GF-D8 (cell line): Measurements from ENCODE around the gene GTPBP10.
A peak's percentile ranks its signal among the peaks of the same experiment; 100 is the strongest.

Experiments used
- DNase-seq: peaks from one replicate; lab custom pipeline; 2025; lab: John Stamatoyannopoulos, UW

The GTPBP10 gene

GRCh38 chr7:90351987-90352386 is 5.5 kb downstream of the GTPBP10 start:
- DNase-seq = no peak

- DNase-seq = no peak
Observed at GRCh38 chr7:90383422-90383821, 36.9 kb downstream of the GTPBP10 start.

- DNase-seq = no peak
Observed at GRCh38 chr7:90383861-90384260, 37.3 kb downstream of the GTPBP10 start.

GRCh38 chr7:90384433-90384832 is 37.9 kb downstream of the GTPBP10 start:
- DNase-seq = no peak

- no peak for DNase-seq
Observed at GRCh38 chr7:90387470-90388240, 41.1 kb downstream of the GTPBP10 start.

GRCh38 chr7:90390926-90391325 is 44.4 kb downstream of the GTPBP10 start:
- DNase-seq = no peak

GRCh38 chr7:90391488-90391887 is 45.0 kb downstream of the GTPBP10 start:
- DNase-seq = no peak

- DNase-seq = no peak
Observed at GRCh38 chr7:90396420-90396819, 49.9 kb downstream of the GTPBP10 start.

GRCh38 chr7:90401989-90402388 is 55.5 kb downstream of the GTPBP10 start:
- no peak for DNase-seq

GRCh38 chr7:90402785-90403173 is 56.3 kb downstream of the GTPBP10 start:
- no peak for DNase-seq

- DNase-seq = peak; percentile 88
Observed at GRCh38 chr7:90403174-90404113, 56.9 kb downstream of the GTPBP10 start, which contains the start of gene CLDN12. TSS of gene CLDN12 (plus strand) at chr7:90403461. CDS start at chr7:90412677, 9,216 bp downstream.

- DNase-seq = no peak
Observed at GRCh38 chr7:90404777-90405176, 58.3 kb downstream of the GTPBP10 start.

GRCh38 chr7:90407484-90407821 is 60.9 kb downstream of the GTPBP10 start:
- no peak for DNase-seq

GRCh38 chr7:90408142-90408541 is 61.6 kb downstream of the GTPBP10 start:
- no peak for DNase-seq

- DNase-seq = no peak
Observed at GRCh38 chr7:90409667-90410066, 63.2 kb downstream of the GTPBP10 start.

GRCh38 chr7:90411510-90411909 is 65.0 kb downstream of the GTPBP10 start:
- no peak for DNase-seq

- no peak for DNase-seq
Observed at GRCh38 chr7:90412458-90413184, 66.1 kb downstream of the GTPBP10 start.

GRCh38 chr7:90413185-90413528 is 66.6 kb downstream of the GTPBP10 start:
- DNase-seq = no peak

GRCh38 chr7:90421651-90422050 is 75.1 kb downstream of the GTPBP10 start:
- DNase-seq = no peak

- no peak for DNase-seq
Observed at GRCh38 chr7:90424720-90425119, 78.2 kb downstream of the GTPBP10 start.

- DNase-seq = no peak
Observed at GRCh38 chr7:90425376-90425775, 78.9 kb downstream of the GTPBP10 start.
